Measurements from ENCODE around the gene GSTT2B. TPM values are rescaled to one million over a fixed set of nuclear protein-coding genes. Genes with fewer than 3 reads are reported as not detected.
"Not testable (repeated sequence)": the region's sequence is repeated elsewhere in the genome, so short reads cannot be mapped to it uniquely, and the experiment has no call there.

Gene GSTT2B
- polyA plus RNA-seq (2012; ENCODE audit: low read depth, missing spikeins): not detected

- FAIRE-seq: peak; percentile 64
- DNase-seq (ENCODE audit: insufficient read length, low spot score): not testable (repeated sequence)
These were observed at the start of gene GSTT2B for GRCh38 chr22:23961084-23961771. TSS of gene GSTT2B (minus strand) at chr22:23961195. CDS start at chr22:23961131, 64 bp downstream.

- no peak for DNase-seq (ENCODE audit: insufficient read length, low spot score)
- FAIRE-seq: no peak
- no peak for TF ChIP-seq TAF1 (IDR thresholded peaks at IDR 0.05; ENCODE audit: low read depth, low read length)
- TF ChIP-seq SPI1 (IDR thresholded peaks at IDR 0.05; ENCODE audit: low read depth, low read length): no peak
- TF ChIP-seq PAX5 (IDR thresholded peaks at IDR 0.05; ENCODE audit: insufficient read depth, low read length, severe bottlenecking): no peak
- no peak for TF ChIP-seq POLR2AphosphoS5 (IDR thresholded peaks at IDR 0.05; ENCODE audit: low read depth, low read length)
These were observed 49.0 kb upstream of the GSTT2B start for GRCh38 chr22:24010018-24010391.

DNA sequence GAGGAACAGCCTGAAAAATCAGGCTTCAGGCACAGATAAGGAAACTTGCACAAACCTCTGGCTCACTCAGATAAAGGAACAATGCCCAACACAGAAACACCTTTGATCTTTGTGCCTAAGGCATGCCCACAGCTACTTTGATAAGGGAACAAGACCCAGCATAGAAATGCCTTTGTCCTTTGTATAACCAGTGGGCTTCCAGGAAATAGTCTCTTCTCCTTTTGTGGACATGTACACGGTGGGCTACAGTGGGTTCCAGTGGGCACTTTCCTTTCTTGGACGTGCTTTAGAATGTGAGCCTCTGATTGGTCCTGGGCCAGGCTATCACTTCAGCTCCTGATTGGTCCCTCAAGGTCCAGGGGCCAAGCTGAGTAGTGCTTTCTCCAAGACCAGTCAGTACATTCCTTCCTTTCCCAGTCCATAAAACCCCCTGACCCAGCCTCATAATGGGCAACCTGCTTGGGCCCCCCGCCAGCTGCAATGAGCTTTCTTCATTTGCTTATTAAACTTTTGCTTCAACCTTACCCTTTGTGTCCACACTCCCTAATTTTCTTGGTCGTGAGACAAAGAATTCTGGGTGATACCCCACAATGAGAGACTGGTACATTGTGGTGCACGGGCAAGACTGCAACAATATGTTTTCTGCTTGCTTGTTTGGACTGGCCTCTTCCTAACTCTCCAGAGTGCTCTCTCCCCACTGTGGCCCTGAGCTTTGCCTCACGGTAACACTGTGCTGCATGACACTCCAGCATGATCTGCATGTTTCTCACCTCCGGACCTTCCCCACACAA is 48.4 kb upstream of the GSTT2B start:
- TF ChIP-seq SPI1 (IDR thresholded peaks at IDR 0.05; ENCODE audit: low read depth, low read length) (no peak), PAX5 (IDR thresholded peaks at IDR 0.05; ENCODE audit: insufficient read depth, low read length, severe bottlenecking) (no peak)
- no peak for DNase-seq (ENCODE audit: insufficient read length, low spot score)
- FAIRE-seq: no peak

GRCh38 chr22:24008381-24009226 is 47.6 kb upstream of the GSTT2B start:
- FAIRE-seq: no peak
- no peak for DNase-seq (ENCODE audit: insufficient read length, low spot score)
- TF ChIP-seq SPI1 (IDR thresholded peaks at IDR 0.05; ENCODE audit: low read depth, low read length): no peak
- TF ChIP-seq POLR2AphosphoS5 (IDR thresholded peaks at IDR 0.05; ENCODE audit: low read depth, low read length): no peak
- no peak for TF ChIP-seq PAX5 (IDR thresholded peaks at IDR 0.05; ENCODE audit: insufficient read depth, low read length, severe bottlenecking)
- no peak for TF ChIP-seq TAF1 (IDR thresholded peaks at IDR 0.05; ENCODE audit: low read depth, low read length)
- no peak for TF ChIP-seq POU2F2 (IDR thresholded peaks at IDR 0.05; ENCODE audit: low read depth, low read length)
- TF ChIP-seq POLR2A (IDR thresholded peaks at IDR 0.05; ENCODE audit: low read depth, low read length): no peak

DNA sequence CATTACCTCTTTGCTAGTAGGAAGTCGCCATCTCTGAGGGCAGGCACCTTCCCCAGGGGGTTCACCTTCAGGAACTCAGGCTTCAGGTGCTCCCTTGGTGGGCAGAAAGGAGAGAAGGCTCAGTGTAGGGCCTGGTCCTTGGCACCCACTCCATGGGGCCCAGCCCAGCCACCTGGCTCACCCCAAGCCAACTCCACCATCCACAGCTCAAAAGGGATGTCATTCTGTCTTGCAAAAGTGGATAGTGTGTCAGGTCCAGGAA is 47.0 kb upstream of the GSTT2B start:
- DNase-seq (ENCODE audit: insufficient read length, low spot score): no peak
- TF ChIP-seq POLR2A (IDR thresholded peaks at IDR 0.05; ENCODE audit: low read depth, low read length) (no peak), POU2F2 (IDR thresholded peaks at IDR 0.05; ENCODE audit: low read depth, low read length) (no peak), TAF1 (IDR thresholded peaks at IDR 0.05; ENCODE audit: low read depth, low read length) (no peak), POLR2AphosphoS5 (IDR thresholded peaks at IDR 0.05; ENCODE audit: low read depth, low read length) (no peak), SPI1 (IDR thresholded peaks at IDR 0.05; ENCODE audit: low read depth, low read length) (no peak), PAX5 (IDR thresholded peaks at IDR 0.05; ENCODE audit: insufficient read depth, low read length, severe bottlenecking) (no peak)

GRCh38 chr22:24007253-24008021 is 46.4 kb upstream of the GSTT2B start:
- no peak for DNase-seq (ENCODE audit: insufficient read length, low spot score)
- TF ChIP-seq TAF1 (IDR thresholded peaks at IDR 0.05; ENCODE audit: low read depth, low read length): no peak
- TF ChIP-seq SPI1 (IDR thresholded peaks at IDR 0.05; ENCODE audit: low read depth, low read length): 0 out of 2 replicates have a peak, but pooled peaks have one; percentile 8
- FAIRE-seq: no peak

More for the DNA sequence above, 47.0 kb upstream of the GSTT2B start:
- no peak for FAIRE-seq

GRCh38 chr22:24006914-24007214 is 45.9 kb upstream of the GSTT2B start:
- TF ChIP-seq PAX5 (IDR thresholded peaks at IDR 0.05; ENCODE audit: insufficient read depth, low read length, severe bottlenecking) (no peak), POLR2A (IDR thresholded peaks at IDR 0.05; ENCODE audit: low read depth, low read length) (no peak), SPI1 (IDR thresholded peaks at IDR 0.05; ENCODE audit: low read depth, low read length) (no peak), POU2F2 (IDR thresholded peaks at IDR 0.05; ENCODE audit: low read depth, low read length) (no peak), TAF1 (IDR thresholded peaks at IDR 0.05; ENCODE audit: low read depth, low read length) (no peak)
- DNase-seq (ENCODE audit: insufficient read length, low spot score) (no peak), FAIRE-seq (no peak)

DNA sequence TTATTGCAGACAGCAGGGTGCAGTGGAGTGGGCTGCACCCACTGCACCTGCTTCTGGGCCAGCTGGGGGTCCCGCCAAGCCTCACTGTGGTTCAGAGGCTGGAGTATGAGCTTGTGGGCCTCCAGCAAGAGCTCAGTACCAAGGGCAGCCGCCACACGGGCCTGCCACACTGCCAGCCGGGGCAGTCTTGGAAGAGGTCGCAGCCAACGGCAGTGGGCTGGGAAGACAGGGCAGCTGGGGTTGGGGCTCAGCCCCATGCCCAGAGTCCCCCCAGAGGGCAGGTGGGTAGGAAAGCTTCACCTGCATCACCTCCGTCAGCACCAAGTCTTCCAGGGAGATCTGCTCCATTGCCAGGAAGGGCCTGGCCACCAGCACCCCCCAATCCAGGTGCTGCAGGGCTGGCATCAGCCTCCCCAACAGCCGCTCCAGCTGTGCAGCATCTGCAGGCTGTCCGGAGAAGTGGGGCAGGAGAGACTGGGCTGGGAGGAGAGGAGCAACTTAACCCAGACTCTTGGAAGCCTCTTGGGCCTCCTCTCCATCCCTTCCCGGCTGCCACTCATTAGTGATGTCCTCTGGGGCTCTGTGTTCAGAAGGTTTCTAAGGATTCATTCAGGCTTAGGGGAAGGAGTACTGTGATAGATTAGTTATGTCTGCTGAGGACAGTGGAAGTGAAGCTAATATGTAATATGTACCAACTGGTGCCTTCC is 45.4 kb upstream of the GSTT2B start:
- FAIRE-seq (no peak), DNase-seq (ENCODE audit: insufficient read length, low spot score) (no peak)
- TF ChIP-seq PAX5 (IDR thresholded peaks at IDR 0.05; ENCODE audit: insufficient read depth, low read length, severe bottlenecking) (no peak), TAF1 (IDR thresholded peaks at IDR 0.05; ENCODE audit: low read depth, low read length) (no peak), SPI1 (IDR thresholded peaks at IDR 0.05; ENCODE audit: low read depth, low read length) (no peak), POLR2A (IDR thresholded peaks at IDR 0.05; ENCODE audit: low read depth, low read length) (no peak), POU2F2 (IDR thresholded peaks at IDR 0.05; ENCODE audit: low read depth, low read length) (no peak)

DNA sequence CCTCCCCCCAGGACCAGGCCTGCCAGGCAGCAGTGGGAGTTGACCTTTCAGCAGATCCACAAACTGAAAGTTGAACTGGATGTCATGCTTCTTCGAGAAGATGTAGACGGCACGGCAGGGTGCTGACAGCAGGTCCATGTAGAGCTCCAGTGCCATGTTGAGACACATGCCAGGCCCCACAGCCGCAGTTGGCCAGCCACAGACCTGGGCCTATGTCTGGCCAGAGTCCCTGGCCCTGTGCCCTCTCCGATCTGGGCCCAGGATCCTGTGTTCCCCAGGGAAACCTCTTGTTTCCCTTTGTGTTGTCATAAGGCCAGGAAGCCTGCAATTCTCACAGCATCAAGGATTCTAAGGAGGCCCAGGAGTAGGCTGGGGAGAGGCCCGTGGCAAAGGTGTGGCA is 44.2 kb upstream of the GSTT2B start, which contains the start of gene GSTT4:
TSS of gene GSTT4 (minus strand) at position 253 of the 400 bp plus-strand sequence. CDS start at position 156, 97 bp downstream.
- TF ChIP-seq POLR2A (IDR thresholded peaks at IDR 0.05; ENCODE audit: low read depth, low read length): no peak
- no peak for TF ChIP-seq PAX5 (IDR thresholded peaks at IDR 0.05; ENCODE audit: insufficient read depth, low read length, severe bottlenecking)
- TF ChIP-seq POU2F2 (IDR thresholded peaks at IDR 0.05; ENCODE audit: low read depth, low read length): no peak
- TF ChIP-seq TAF1 (IDR thresholded peaks at IDR 0.05; ENCODE audit: low read depth, low read length): no peak
- no peak for TF ChIP-seq POLR2AphosphoS5 (IDR thresholded peaks at IDR 0.05; ENCODE audit: low read depth, low read length)
- TF ChIP-seq SPI1 (IDR thresholded peaks at IDR 0.05; ENCODE audit: low read depth, low read length): no peak
- FAIRE-seq: no peak
- no peak for DNase-seq (ENCODE audit: insufficient read length, low spot score)
